CD4-positive, alpha-beta T cell treated with Interleukin-10 for 1 hour (primary cell): ENCODE results near the gene TTLL9.

Source experiments
- DNase-seq: peaks from one replicate; pipeline ENCODE4 v3.0.0-alpha.2; 2020

TTLL9 gene

GRCh38 chr20:31951530-31952453 lies 81.4 kb downstream of the TTLL9 start, which contains the start of gene PDRG1:
TSS of gene PDRG1 (minus strand) at chr20:31952046. CDS start at chr20:31951961, 85 bp downstream.
- peak; percentile 97 for DNase-seq

GRCh38 chr20:31953556-31954148 lies 83.2 kb downstream of the TTLL9 start:
- DNase-seq = no peak

GRCh38 chr20:31954500-31954899 lies 84.1 kb downstream of the TTLL9 start:
- no peak for DNase-seq

- DNase-seq = no peak
Observed at GRCh38 chr20:31956556-31957526, 86.4 kb downstream of the TTLL9 start.

GRCh38 chr20:31962761-31963160 lies 92.3 kb downstream of the TTLL9 start:
- DNase-seq = no peak

GRCh38 chr20:31963889-31964288 lies 93.5 kb downstream of the TTLL9 start:
- DNase-seq = no peak

GRCh38 chr20:31966991-31967655 lies 96.7 kb downstream of the TTLL9 start:
- DNase-seq = no peak

GRCh38 chr20:31967830-31968249 lies 97.4 kb downstream of the TTLL9 start, which contains the start of gene XKR7:
TSS of gene XKR7 (plus strand) at chr20:31968151. CDS start at chr20:31968176, 25 bp downstream.
- no peak for DNase-seq

- DNase-seq = peak; percentile 80
Observed at GRCh38 chr20:31968291-31969126, 98.1 kb downstream of the TTLL9 start.

- no peak for DNase-seq
Observed at GRCh38 chr20:31969991-31970390, 99.6 kb downstream of the TTLL9 start.

GRCh38 chr20:31972471-31973021 lies 102.1 kb downstream of the TTLL9 start:
- no peak for DNase-seq

- DNase-seq = no peak
Observed at GRCh38 chr20:31974296-31974695, 103.9 kb downstream of the TTLL9 start.

GRCh38 chr20:31974951-31975487 lies 104.6 kb downstream of the TTLL9 start:
- DNase-seq = no peak

- no peak for DNase-seq
Observed at GRCh38 chr20:31975874-31976273, 105.4 kb downstream of the TTLL9 start.

GRCh38 chr20:31977080-31977479 lies 106.6 kb downstream of the TTLL9 start:
- no peak for DNase-seq

GRCh38 chr20:31979713-31980426 lies 109.4 kb downstream of the TTLL9 start:
- DNase-seq = no peak

- DNase-seq = no peak
Observed at GRCh38 chr20:31981784-31982183, 111.3 kb downstream of the TTLL9 start.

- DNase-seq = no peak
Observed at GRCh38 chr20:31984981-31985471, 114.6 kb downstream of the TTLL9 start.

GRCh38 chr20:31987744-31988143 lies 117.3 kb downstream of the TTLL9 start:
- DNase-seq = no peak
